KBM-7 (cell line): ENCODE data around the gene NR4A1.

Source experiments
- DNase-seq: peaks from one replicate; pipeline ENCODE4 v3.0.0-alpha.2; 2015
- in situ Hi-C: fragments of 300-500 bp; cut with MboI; formaldehyde crosslinking; loops from 2 replicates; pipeline ENCODE4 v1.14.3; 2020; ENCODE audit warnings: low sequenced_read_pairs, low pct_unique_long_range_greater_than_20kb, mixed read lengths

Gene NR4A1

DNA sequence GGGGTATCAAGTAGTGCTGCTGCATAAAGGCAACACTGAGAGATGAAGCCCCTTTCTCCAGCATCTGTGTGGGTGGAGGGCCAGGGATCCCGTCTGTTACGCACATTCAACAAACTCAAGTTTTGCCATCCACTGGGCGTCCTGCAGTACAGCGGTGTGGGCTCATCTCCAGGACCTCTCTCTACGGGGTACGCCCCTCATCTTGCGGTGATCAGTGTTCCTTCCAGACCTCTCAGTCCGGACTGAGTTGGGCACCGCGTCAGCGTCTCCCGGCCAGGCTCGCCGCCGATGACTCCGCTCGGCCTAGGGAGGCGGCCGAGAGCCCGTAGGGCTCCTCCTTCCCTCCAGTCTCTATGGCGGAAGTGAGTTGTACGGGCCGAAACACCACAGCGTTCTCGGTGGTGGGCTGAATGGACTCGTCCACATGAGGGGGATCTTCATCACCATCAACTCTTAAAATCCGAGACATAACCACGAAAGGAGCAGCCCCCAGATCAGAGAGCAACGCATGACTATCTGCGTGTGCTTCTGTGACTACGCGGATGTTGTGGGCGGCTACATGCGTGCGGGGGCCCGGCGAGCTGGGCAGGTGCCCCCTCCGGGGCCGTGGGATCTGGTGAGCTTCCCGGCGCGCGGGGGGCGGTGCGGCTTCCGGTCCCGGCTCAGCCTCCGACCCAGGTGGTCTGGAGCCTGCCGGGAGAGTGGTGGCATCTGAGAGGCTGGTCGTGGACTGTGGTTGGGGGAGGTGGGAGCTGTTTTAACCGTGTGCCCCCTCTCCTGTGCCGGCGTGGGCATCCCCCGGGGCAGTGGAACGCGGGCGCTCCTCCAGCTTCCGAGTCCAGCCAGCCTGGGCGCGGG is 18.3 kb downstream of the NR4A1 start, which contains the start of gene ATG101:
TSS of gene ATG101 (plus strand) at position 652 of the 858 bp plus-strand sequence. CDS start 3,673 bp downstream, outside the sequence.
- in situ Hi-C loops, result no loop called here

DNA sequence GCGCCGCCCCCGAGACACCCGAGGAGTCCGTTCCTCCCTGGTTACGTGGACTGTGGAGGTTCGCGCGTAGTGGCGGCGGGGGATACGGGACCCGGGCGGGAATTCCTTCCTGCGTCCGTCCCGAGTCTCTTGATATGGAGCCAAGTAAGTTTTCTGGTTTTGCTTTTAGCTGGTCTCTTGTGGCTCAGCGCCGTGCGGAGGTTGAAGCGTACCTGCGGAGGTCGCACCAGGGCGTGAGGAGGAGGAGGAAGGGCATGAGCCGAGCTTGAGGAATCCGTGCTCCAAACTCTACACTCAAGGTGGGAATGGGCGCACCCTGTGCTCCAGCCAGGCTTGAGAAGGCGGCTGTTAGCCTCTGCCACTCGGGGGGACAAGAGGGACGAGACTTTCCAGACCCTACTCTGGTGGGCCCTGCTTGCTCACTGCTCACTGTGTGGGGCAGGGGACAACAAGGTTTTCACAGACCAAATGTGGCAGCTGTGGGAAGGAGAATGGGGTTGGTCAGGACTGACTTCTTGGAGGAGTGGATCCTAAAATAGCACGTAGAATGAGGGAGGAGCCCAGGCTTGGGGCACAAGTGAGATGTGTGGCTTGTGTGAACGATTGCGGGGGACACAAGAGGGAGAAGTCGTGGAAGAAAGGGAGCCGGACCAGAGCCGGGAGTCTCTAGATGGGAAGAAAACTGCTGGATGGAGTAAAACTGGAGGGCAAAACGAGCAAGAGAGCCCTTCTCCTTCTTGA is 19.1 kb downstream of the NR4A1 start:
- peak; percentile 10 for DNase-seq
- in situ Hi-C loops, result no loop called here

More for the DNA sequence above, 18.3 kb downstream of the NR4A1 start, which contains the start of gene ATG101:
- peak; percentile 95 for DNase-seq

DNA sequence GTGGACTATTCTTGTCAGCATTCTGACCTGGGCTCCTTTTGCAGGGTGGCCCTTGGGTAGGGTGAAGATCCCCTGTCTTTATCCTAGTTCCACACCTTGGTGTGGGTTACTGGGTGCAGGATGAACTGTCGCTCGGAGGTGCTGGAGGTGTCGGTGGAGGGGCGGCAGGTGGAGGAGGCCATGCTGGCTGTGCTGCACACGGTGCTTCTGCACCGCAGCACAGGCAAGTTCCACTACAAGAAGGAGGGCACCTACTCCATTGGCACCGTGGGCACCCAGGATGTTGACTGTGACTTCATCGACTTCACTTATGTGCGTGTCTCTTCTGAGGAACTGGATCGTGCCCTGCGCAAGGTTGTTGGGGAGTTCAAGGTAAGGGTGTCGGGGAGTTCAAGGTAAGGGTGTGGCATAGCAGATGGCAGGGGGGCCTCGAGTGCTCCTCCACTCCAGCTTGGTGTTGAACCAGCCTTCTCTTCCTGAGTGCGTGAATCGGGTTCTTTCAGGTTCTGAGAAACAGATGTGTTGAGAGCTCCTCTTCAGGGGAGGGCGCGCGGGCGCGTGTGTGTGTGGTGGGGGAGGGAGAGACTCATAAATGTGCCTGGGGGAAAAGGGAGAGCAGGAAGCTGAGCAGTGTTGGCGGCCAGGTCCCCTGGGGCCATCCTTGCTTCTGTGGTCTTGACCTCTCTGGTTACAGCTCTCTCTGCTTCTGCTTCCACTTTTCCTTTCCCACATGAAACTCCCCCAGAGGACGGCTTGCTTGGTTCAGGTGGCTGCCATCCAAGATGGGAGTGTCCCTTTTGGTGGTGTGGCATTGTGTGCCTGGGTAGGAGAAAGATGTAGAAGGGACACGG is 22.5 kb downstream of the NR4A1 start:
- peak; percentile 96 for DNase-seq
- in situ Hi-C loops, result no loop called here

DNA sequence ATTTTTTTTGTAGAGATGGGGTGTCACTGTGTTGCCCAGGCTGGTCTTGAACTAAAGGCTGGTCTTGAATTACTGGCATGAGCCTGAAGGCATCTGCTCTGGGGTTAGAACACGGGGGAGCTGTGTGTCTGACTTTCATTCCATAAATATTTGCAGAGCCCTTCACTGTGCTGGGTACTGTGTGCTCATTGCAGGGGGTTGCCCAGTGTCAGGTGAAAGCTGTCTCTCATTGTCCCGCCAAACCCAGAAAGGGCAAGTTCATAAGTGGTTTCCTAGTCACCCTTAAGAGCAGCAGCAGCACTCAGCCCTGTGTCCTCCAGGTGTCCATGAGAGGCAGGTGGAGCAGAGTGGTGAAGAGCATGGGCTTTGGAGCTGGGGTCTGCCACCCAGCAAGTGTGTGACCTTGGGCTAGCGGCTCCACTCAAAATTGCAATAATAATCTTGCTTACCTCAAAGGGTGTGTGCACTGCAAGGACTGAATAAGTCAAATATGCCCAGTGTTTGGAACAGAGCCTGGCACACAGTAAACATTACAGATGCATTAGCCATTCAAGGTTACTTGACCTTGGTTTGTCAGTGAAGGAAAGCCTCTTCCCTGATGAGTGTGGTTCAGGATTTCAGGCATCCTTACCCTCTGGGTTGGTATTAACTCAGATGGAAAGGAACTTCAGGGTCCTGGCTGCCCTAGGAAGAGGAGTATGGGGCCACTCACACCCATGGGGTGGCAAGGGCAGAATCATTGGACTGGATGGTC is 23.9 kb downstream of the NR4A1 start:
- DNase-seq, result no peak
- in situ Hi-C loops, result no loop called here

DNA sequence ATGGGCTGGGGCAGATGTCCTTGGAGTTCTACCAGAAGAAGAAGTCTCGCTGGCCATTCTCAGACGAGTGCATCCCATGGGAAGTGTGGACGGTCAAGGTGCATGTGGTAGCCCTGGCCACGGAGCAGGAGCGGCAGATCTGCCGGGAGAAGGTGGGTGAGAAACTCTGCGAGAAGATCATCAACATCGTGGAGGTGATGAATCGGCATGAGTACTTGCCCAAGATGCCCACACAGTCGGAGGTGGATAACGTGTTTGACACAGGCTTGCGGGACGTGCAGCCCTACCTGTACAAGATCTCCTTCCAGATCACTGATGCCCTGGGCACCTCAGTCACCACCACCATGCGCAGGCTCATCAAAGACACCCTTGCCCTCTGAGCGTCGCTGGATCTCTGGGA is 25.6 kb downstream of the NR4A1 start:
- DNase-seq, result no peak
- in situ Hi-C loops, result no loop called here

DNA sequence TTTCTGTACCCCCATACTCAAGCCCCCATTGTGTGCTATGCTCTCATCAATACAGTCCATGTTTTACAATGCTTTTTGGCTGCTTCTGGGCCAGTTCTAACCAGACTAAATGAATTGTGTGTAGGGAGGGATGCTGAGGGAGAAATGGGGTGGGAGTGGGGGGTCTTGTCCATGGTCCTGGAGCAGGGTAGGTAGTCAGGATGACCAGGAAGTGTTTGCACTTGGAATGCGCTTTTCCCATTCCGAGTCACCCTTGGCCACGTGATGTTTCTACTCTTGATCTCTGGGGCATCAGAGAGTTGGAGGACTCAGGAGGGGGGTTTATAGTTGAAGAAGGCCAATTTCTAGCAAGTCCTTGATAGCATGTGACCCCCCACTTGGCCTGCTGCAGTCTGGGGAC is 27.0 kb downstream of the NR4A1 start:
- in situ Hi-C loops, result no loop called here
- no peak for DNase-seq

DNA sequence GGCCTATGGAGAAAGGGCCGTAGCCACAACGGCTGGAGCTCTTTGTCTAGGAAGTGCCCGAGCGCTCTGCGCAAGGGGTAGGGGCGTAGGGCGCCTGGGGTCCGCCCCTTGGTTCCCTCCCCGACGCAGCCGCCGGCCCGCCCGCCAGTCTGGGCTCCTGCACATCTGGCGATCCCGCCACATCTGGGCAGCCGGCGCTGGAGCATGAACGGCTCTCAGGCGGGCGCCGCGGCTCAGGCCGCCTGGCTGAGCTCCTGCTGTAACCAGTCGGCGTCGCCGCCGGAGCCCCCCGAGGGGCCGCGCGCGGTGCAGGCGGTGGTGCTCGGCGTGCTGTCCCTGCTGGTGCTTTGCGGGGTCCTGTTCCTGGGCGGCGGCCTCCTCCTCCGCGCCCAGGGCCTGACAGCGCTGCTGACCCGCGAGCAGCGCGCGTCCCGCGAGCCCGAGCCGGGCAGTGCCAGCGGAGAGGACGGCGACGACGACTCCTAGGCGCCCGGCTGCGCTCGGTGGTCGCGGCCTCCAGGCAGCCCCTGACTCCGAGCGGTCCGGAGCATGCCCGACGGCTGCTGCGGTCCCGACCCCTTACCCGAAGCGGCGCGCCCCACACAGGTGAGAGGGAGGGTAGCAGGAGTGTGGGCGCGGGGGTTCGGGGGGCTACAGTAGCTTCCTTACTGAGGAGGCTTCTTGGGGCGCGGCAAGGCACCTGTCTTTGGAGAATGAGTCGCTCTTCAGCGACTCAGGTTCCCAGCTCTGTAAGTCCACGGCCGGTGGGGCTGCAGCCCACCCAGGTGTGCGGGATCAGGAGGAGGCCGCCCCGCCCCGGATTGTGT is 28.5 kb downstream of the NR4A1 start, which contains the start of gene SMIM41:
TSS of gene SMIM41 (plus strand) at position 129 of the 827 bp plus-strand sequence. CDS start at position 205, 76 bp downstream.
- DNase-seq, result no peak
- in situ Hi-C loops, result loop anchor here (10.0 kb wide), 1 partner anchor 45 kb away; no protein-coding TSS in a partner anchor

DNA sequence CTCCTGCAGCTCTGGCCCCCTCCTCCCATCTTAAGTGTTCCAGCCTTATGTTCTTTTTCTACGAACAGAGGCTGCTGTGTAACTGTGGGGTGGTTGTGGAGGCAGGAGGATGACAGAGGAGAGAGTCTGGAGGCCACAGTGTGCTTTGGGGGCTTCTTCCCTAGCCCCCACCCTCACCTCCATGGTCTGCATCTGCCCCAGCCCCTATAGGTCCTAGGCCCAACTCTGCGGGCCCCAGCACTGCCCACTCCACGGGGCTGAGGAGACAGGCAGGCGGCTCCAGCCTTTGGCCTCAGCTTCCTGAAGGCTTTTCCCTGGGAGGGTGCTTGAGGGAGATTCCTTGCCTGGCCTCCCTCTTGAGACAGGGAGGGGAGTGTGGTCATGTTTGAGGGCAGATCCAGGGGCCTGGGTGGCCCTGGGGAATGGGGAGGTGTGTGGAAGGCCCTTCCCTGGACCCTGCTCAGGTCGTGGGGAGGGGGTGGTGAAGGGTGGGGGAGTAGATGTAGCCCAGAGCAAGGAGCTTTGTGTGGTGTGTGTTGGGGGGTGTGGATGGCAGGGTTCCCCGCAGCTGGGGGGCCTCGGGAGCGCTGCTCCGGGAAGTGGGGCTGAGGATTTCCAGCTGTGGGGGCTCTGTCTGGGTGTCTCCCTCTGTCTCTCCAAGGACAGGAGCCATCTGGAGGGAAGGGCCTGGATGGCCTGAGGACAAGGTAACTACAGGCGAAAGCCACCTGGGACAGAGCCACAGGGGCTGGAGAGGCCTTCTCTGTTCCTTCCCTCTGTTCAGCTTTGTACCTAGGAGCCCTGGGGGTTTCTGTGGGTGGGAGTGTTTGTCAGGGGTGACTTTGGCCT is 29.4 kb downstream of the NR4A1 start:
- in situ Hi-C loops, result loop anchor here (10.0 kb wide), 1 partner anchor 46 kb away; no protein-coding TSS in a partner anchor

DNA sequence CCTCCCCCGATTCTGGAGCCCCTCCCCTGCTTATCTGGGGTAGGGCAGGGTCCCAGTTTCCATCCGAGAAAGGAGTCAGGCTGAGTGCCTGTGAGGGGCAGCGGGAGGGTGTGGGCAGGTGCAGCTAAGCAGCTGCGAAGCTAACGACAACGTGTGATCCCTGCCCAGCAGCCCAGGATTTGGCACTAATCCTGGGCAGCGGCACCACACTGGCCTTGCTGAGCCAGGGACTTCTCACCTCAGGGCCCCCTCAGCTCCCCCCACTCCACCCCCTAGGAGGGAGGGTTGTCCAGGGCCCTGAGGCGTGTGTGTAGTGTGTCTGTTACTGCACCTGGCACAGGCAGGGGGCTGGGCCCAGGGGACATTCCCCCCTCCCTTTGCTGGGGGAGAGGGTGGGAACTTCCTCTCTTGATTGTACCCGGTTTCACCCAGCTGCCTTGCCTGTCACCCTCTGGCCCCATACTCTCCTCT is 30.1 kb downstream of the NR4A1 start:
- peak; percentile 37 for DNase-seq
- in situ Hi-C loops, result loop anchor here (10.0 kb wide), 1 partner anchor 46 kb away; no protein-coding TSS in a partner anchor

More for the DNA sequence above, 29.4 kb downstream of the NR4A1 start:
- no peak for DNase-seq

DNA sequence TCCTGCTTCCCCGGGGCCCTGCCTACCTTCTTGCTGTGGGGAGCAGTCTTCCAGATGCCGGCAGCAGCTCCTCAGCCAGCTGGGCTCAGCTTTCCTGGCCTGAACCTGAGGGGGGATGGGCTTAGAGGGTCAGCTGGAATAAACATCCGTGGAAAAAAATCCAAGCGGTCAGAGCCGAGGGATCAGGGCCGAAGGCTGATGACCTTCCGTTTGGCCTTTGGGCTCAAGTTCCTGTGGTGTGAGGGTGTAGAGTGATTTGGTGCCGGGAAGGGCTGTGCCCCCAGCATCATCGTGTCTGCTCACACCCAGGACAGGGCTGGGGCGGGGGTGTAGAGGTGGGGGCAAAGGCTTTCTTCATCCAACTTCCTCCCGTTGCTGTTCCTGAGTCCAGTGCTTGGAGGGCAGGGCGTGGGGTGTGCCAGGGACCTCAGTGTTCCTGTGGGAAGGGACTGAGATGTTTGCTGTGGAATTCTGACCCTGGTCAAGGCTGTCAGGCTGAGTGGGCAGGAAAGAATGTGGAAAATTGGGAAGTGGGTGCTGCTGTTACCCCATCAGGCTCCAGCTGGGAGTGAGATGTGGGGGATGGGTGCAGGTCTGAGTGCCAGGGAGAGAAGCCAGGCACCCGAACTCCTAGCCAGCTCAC is 30.9 kb downstream of the NR4A1 start:
- in situ Hi-C loops, result loop anchor here (10.0 kb wide), 1 partner anchor 47 kb away; no protein-coding TSS in a partner anchor
- no peak for DNase-seq

DNA sequence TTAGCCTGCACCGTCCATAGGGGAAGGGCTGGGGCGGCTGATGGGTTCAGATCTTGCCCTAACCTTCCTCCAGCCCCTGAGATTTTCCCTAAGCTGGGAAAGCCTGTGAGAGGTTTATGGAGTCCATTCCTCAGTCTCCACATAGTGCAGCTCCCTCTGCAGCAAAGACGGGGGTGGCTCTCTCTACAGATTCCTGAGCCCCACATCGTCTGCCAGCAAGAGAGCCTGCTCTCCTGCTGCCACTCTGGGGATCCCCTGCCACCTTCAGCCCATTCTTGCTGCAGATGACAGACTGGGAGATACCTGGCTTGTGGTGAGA is 31.4 kb downstream of the NR4A1 start:
- no peak for DNase-seq
- in situ Hi-C loops, result loop anchor here (10.0 kb wide), 1 partner anchor 48 kb away; no protein-coding TSS in a partner anchor

DNA sequence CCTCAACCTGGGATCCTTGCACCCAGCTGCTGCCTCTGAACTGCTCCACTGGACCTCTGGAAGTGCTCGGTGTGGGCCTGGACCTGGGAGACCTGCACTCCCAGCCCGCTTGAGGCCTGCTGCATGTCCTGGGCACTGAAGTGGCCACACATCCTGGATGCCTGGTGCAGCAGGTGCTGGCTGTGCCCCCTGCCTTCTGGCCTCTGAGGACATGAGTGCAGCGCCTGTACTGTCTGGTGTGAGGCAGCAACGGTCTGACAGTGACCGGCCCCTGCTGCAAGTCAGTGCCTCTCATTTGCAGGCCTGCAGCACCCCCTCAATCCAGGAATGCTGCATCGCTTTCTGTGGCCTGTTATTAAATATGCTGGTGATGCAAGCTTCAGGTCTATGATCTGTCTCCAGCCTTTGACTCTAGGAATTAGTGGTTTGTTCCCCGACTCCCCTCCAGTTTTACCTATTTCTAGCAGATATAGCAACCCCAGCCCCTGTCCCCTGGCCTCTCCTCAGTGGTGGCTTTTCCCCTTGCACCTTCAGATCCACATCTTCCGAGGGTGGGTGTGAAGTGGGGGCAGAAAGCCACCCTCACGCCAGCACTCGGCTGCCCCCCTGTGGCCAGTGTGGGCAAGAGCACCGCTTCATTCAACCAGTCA is 31.9 kb downstream of the NR4A1 start:
- in situ Hi-C loops, result loop anchor here (10.0 kb wide), 1 partner anchor 48 kb away; no protein-coding TSS in a partner anchor
- peak; percentile 78 for DNase-seq

DNA sequence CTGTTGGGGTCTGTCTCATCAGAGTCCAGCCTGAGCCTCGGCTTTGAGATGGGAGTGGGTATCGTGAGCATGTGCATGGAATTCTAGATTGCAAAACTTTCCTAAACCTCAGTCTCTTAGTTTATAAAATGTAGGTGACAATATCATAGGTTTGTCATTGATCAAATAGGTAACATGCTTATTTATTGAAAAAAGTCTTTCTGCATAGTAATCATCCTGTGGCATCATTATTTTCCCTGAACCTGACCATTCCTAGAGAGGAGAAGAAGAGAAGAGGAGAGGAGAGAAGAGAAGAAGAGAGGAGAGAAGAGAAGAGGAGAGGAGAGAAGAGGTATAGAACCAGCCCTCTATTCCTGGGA is 32.4 kb downstream of the NR4A1 start:
- in situ Hi-C loops, result loop anchor here (10.0 kb wide), 1 partner anchor 49 kb away; no protein-coding TSS in a partner anchor
- DNase-seq, result no peak

DNA sequence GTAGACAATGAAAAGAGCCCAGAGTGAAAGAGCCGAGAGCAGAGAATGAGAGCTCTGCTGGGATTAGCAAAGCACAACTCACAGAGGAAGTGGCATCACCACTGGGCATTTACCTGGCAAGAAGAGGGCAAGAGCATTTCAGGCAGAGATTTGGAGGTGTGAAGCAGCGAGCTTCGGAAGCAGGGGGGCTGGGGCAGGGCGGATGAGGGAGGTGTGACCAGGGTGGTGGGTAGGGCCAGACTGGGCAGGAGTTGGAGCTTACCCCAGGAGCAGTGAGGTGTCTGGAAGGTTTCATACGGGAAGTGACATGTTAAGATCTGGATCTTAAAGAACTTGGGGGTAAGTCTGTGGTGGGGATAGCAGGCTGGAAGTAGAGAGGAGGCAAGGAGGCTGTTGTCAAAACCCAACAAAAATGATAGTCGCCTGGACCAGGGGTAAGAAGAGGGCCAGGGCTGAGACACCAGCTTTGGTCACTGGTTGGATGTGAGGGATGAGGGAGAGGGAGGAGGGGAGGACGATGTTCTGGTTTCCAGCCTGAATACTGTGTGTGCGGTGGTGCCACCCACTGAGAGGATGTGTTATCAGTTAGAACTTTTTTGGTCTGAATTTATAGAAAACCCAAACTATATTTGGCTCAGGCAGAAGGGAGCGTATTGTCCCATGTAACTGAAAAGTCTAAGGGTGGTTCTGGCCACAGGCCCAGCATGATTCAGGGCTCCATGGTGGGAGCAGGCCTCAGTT is 33.4 kb downstream of the NR4A1 start:
- DNase-seq, result no peak
- in situ Hi-C loops, result loop anchor here (10.0 kb wide), 1 partner anchor 50 kb away; no protein-coding TSS in a partner anchor

DNA sequence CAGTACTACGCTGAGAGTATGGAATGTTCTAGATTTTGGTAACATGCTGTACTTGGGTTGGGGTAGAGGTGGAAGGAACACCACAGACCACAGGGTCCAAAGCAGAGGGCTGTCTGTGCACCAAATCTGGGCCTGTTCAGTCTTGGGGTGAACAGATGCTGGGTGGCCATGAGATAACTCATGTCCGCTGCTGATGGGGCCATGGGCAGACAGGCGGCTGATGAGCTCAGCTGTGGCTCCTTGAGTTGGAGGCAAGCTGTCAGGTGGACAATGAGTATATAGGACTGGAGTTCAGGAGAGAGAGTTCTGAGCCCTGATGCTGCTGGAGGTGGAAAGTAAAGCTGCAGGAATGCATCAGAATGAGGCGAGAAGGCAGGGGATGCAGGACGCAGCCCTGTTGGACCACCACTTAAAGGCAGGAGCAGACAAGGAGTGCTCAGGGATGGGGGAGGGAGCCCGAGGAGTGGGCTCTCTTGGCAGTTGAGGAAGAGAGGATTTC is 34.5 kb downstream of the NR4A1 start:
- DNase-seq, result no peak
- in situ Hi-C loops, result loop anchor here (10.0 kb wide), 1 partner anchor 51 kb away; no protein-coding TSS in a partner anchor
